Measurements from ENCODE around the gene ARRDC2.
A peak's percentile ranks its signal among the peaks of the same experiment; 100 is the strongest.
"Not testable (repeated sequence)": the region's sequence is repeated elsewhere in the genome, so short reads cannot be mapped to it uniquely, and the experiment has no call there.

The ARRDC2 gene

GRCh38 chr19:18007917-18008673 lies at the start of gene ARRDC2:
ARRDC2 (plus strand) TSS chr19:18008170; CDS start chr19:18008311, 141 bp downstream.
- DNase-seq (ENCODE audit: low read depth): peak; percentile 64

GRCh38 chr19:17963936-17964691 lies 43.9 kb upstream of the ARRDC2 start:
- no peak for DNase-seq (ENCODE audit: low read depth)

GRCh38 chr19:17965370-17966128 lies 42.4 kb upstream of the ARRDC2 start:
- DNase-seq (ENCODE audit: low read depth): no peak

GRCh38 chr19:17966129-17966483 lies 41.9 kb upstream of the ARRDC2 start:
- DNase-seq (ENCODE audit: low read depth): no peak

GRCh38 chr19:17966550-17967256 lies 41.3 kb upstream of the ARRDC2 start, which contains the start of gene KCNN1:
KCNN1 (plus strand) TSS chr19:17967107; CDS start chr19:17973889, 6,782 bp downstream.
- no peak for DNase-seq (ENCODE audit: low read depth)

- DNase-seq (ENCODE audit: low read depth): no peak
Observed at GRCh38 chr19:17967257-17968051, 40.5 kb upstream of the ARRDC2 start.

- DNase-seq (ENCODE audit: low read depth): no peak
Observed at GRCh38 chr19:17968362-17968761, 39.6 kb upstream of the ARRDC2 start.

GRCh38 chr19:17969096-17969792 lies 38.7 kb upstream of the ARRDC2 start:
- DNase-seq (ENCODE audit: low read depth): no peak

- no peak for DNase-seq (ENCODE audit: low read depth)
Observed at GRCh38 chr19:17972230-17972629, 35.7 kb upstream of the ARRDC2 start.

- DNase-seq (ENCODE audit: low read depth): no peak
Observed at GRCh38 chr19:17973759-17974158, 34.2 kb upstream of the ARRDC2 start.

- no peak for DNase-seq (ENCODE audit: low read depth)
Observed at GRCh38 chr19:17974551-17974950, 33.4 kb upstream of the ARRDC2 start.

- DNase-seq (ENCODE audit: low read depth): no peak
Observed at GRCh38 chr19:17975032-17975431, 32.9 kb upstream of the ARRDC2 start.

GRCh38 chr19:17977021-17977420 lies 30.9 kb upstream of the ARRDC2 start:
- no peak for DNase-seq (ENCODE audit: low read depth)

- DNase-seq (ENCODE audit: low read depth): no peak
Observed at GRCh38 chr19:17977488-17977887, 30.5 kb upstream of the ARRDC2 start.

GRCh38 chr19:17981611-17982010 lies 26.4 kb upstream of the ARRDC2 start:
- no peak for DNase-seq (ENCODE audit: low read depth)

GRCh38 chr19:17982430-17982829 lies 25.5 kb upstream of the ARRDC2 start:
- DNase-seq (ENCODE audit: low read depth): no peak

- no peak for DNase-seq (ENCODE audit: low read depth)
Observed at GRCh38 chr19:17985037-17985818, 22.7 kb upstream of the ARRDC2 start.

- not testable (repeated sequence) for DNase-seq (ENCODE audit: low read depth)
Observed at GRCh38 chr19:17986569-17986968, 21.4 kb upstream of the ARRDC2 start.

- DNase-seq (ENCODE audit: low read depth): no peak
Observed at GRCh38 chr19:17988161-17988560, 19.8 kb upstream of the ARRDC2 start.

Measured in stimulated activated CD8-positive, alpha-beta memory T cell treated with anti-CD3 and anti-CD28 coated beads, Interleukin-15, amount 100 ng/mL, for 24 hours (primary cell).